ENCODE data around the gene MYH7B. TPM values are rescaled to one million over a fixed set of nuclear protein-coding genes. Genes with fewer than 3 reads are reported as not detected.

Gene MYH7B
- total RNA-seq, 5 donors from 2014 or later (not counting 1 experiment from before 2014, with no cell fraction given): 0.48 to 0.76 (median 0.67) TPM

GRCh38 chr20:34983089-34983820, 27.6 kb downstream of the MYH7B start:
- H3K9me3 Mint-ChIP-seq: no peaks in the 10 kb centered on the region
- Histone ChIP-seq H3K9me3 (no peaks in the 10 kb centered on the region), H3K27me3 (replicated peaks in 1 of 2; ENCODE audit: control insufficient read depth in 2 of 2, extremely low read depth in 1 of 2, insufficient read depth in 2 of 2, low read length in 1 of 2) (peaks cover 0 to 61% of the 10 kb centered on the region in 2 experiments), H3K4me3 (ENCODE audit: control insufficient read depth in 1 of 2, extremely low read depth in 1 of 2, low read length in 1 of 2) (no peak overlapping the region), H3K36me3 (ENCODE audit: control insufficient read depth in 2 of 2, extremely low read depth in 1 of 2, insufficient read depth in 1 of 2, low read length in 1 of 2) (no peaks in the 10 kb centered on the region), H3K4me1 (ENCODE audit: control insufficient read depth in 1 of 2, extremely low read depth in 1 of 2, insufficient read depth in 2 of 2, low read length in 2 of 2) (no peaks in the 10 kb centered on the region), H3K27ac (ENCODE audit: low read length) (no peak overlapping the region)
- ChIA-PET POLR2A (no interaction called here), CTCF (no interaction called here)
- DNase-seq: no peak
- no peaks in the 10 kb centered on the region for H3K4me1 Mint-ChIP-seq
- no peak overlapping the region for H3K4me3 Mint-ChIP-seq
- ATAC-seq (replicated peaks in 1 of 4): no peak
- peaks cover 6 to 27% of the 10 kb centered on the region in 2 donors for H3K27me3 Mint-ChIP-seq
- H3K27ac Mint-ChIP-seq: no peak overlapping the region
- H3K36me3 Mint-ChIP-seq: no peaks in the 10 kb centered on the region
- WGBS (ENCODE audit: insufficient coverage): 50% methylated on average over 1 of the region's 5 CpGs

- ATAC-seq (replicated peaks in 1 of 4) (no peak), DNase-seq (no peak)
- Mint-ChIP-seq H3K27ac (no peak overlapping the region), H3K9me3 (no peaks in the 10 kb centered on the region), H3K4me3 (no peak overlapping the region), H3K27me3 (peaks cover 6 to 23% of the 10 kb centered on the region in 2 donors), H3K4me1 (no peaks in the 10 kb centered on the region), H3K36me3 (no peaks in the 10 kb centered on the region)
- POLR2A ChIA-PET: no interaction called here
- CTCF ChIA-PET: no interaction called here
- Histone ChIP-seq H3K36me3 (ENCODE audit: control insufficient read depth in 2 of 2, extremely low read depth in 1 of 2, insufficient read depth in 1 of 2, low read length in 1 of 2) (no peaks in the 10 kb centered on the region), H3K27me3 (replicated peaks in 1 of 2; ENCODE audit: control insufficient read depth in 2 of 2, extremely low read depth in 1 of 2, insufficient read depth in 2 of 2, low read length in 1 of 2) (peaks cover 0 to 56% of the 10 kb centered on the region in 2 experiments), H3K9me3 (no peaks in the 10 kb centered on the region), H3K4me1 (ENCODE audit: control insufficient read depth in 1 of 2, extremely low read depth in 1 of 2, insufficient read depth in 2 of 2, low read length in 2 of 2) (no peaks in the 10 kb centered on the region), H3K27ac (ENCODE audit: low read length) (no peak overlapping the region), H3K4me3 (ENCODE audit: control insufficient read depth in 1 of 2, extremely low read depth in 1 of 2, low read length in 1 of 2) (no peak overlapping the region)
- WGBS (ENCODE audit: insufficient coverage): 57% methylated on average over 1 of the region's 14 CpGs
Observed at GRCh38 chr20:34983995-34984735, 28.5 kb downstream of the MYH7B start.

GRCh38 chr20:34984756-34985261, 29.1 kb downstream of the MYH7B start:
- 79% methylated on average over 12 of the region's 18 CpGs for WGBS (ENCODE audit: insufficient coverage)
- H3K27ac Mint-ChIP-seq: no peak overlapping the region
- no peak overlapping the region for H3K27ac ChIP-seq (ENCODE audit: low read length)

GRCh38 chr20:34985461-34986310, 30.0 kb downstream of the MYH7B start:
- no peak overlapping the region for H3K27ac Mint-ChIP-seq
- H3K9me3 Mint-ChIP-seq: no peaks in the 10 kb centered on the region
- no peak for DNase-seq
- CTCF ChIA-PET: no interaction called here
- Histone ChIP-seq H3K4me1 (ENCODE audit: control insufficient read depth in 1 of 2, extremely low read depth in 1 of 2, insufficient read depth in 2 of 2, low read length in 2 of 2) (no peaks in the 10 kb centered on the region), H3K27me3 (replicated peaks in 1 of 2; ENCODE audit: control insufficient read depth in 2 of 2, extremely low read depth in 1 of 2, insufficient read depth in 2 of 2, low read length in 1 of 2) (peaks cover 0 to 42% of the 10 kb centered on the region in 2 experiments), H3K36me3 (ENCODE audit: control insufficient read depth in 2 of 2, extremely low read depth in 1 of 2, insufficient read depth in 1 of 2, low read length in 1 of 2) (no peaks in the 10 kb centered on the region), H3K4me3 (ENCODE audit: control insufficient read depth in 1 of 2, extremely low read depth in 1 of 2, low read length in 1 of 2) (no peak overlapping the region), H3K27ac (ENCODE audit: low read length) (no peak overlapping the region), H3K9me3 (no peaks in the 10 kb centered on the region)
- H3K36me3 Mint-ChIP-seq: no peaks in the 10 kb centered on the region
- no peaks in the 10 kb centered on the region for H3K4me1 Mint-ChIP-seq
- H3K4me3 Mint-ChIP-seq: no peak overlapping the region
- WGBS (ENCODE audit: insufficient coverage): 74% methylated on average over 16 of the region's 25 CpGs
- POLR2A ChIA-PET: interaction anchor here in 1 of 2 donors (0.8 kb wide), 1 partner anchor 1464 kb away, joined by 3 read pairs; no protein-coding TSS in a partner anchor
- no peak for ATAC-seq (replicated peaks in 1 of 4)
- peaks cover 6 to 23% of the 10 kb centered on the region in 2 donors for H3K27me3 Mint-ChIP-seq

More at GRCh38 chr20:34984756-34985261, 29.1 kb downstream of the MYH7B start:
- ATAC-seq (replicated peaks in 1 of 4) (no peak), DNase-seq (no peak)
- H3K27me3 Mint-ChIP-seq: peaks cover 6 to 23% of the 10 kb centered on the region in 2 donors
- H3K9me3 ChIP-seq: no peaks in the 10 kb centered on the region
- POLR2A ChIA-PET: interaction anchor here in 1 of 2 donors (0.5 kb wide), 1 partner anchor 91 kb away, joined by 3 read pairs; no protein-coding TSS in a partner anchor
- H3K36me3 Mint-ChIP-seq: no peaks in the 10 kb centered on the region
- H3K9me3 Mint-ChIP-seq: no peaks in the 10 kb centered on the region
- H3K4me3 Mint-ChIP-seq: no peak overlapping the region
- no peaks in the 10 kb centered on the region for H3K36me3 ChIP-seq (ENCODE audit: control insufficient read depth in 2 of 2, extremely low read depth in 1 of 2, insufficient read depth in 1 of 2, low read length in 1 of 2)
- CTCF ChIA-PET: no interaction called here
- H3K27me3 ChIP-seq (replicated peaks in 1 of 2; ENCODE audit: control insufficient read depth in 2 of 2, extremely low read depth in 1 of 2, insufficient read depth in 2 of 2, low read length in 1 of 2): peaks cover 0 to 51% of the 10 kb centered on the region in 2 experiments
- H3K4me3 ChIP-seq (ENCODE audit: control insufficient read depth in 1 of 2, extremely low read depth in 1 of 2, low read length in 1 of 2): no peak overlapping the region
- no peaks in the 10 kb centered on the region for H3K4me1 ChIP-seq (ENCODE audit: control insufficient read depth in 1 of 2, extremely low read depth in 1 of 2, insufficient read depth in 2 of 2, low read length in 2 of 2)
- H3K4me1 Mint-ChIP-seq: no peaks in the 10 kb centered on the region

GRCh38 chr20:34986311-34987287, 30.9 kb downstream of the MYH7B start:
- ATAC-seq (replicated peaks in 1 of 4) (no peak), DNase-seq (no peak)
- H3K4me1 ChIP-seq (ENCODE audit: control insufficient read depth in 1 of 2, extremely low read depth in 1 of 2, insufficient read depth in 2 of 2, low read length in 2 of 2): no peaks in the 10 kb centered on the region
- no peaks in the 10 kb centered on the region for H3K4me1 Mint-ChIP-seq
- no peak overlapping the region for H3K4me3 Mint-ChIP-seq
- no peaks in the 10 kb centered on the region for H3K36me3 Mint-ChIP-seq
- H3K27me3 Mint-ChIP-seq: peaks cover 3 to 17% of the 10 kb centered on the region in 2 donors
- no peaks in the 10 kb centered on the region for H3K36me3 ChIP-seq (ENCODE audit: control insufficient read depth in 2 of 2, extremely low read depth in 1 of 2, insufficient read depth in 1 of 2, low read length in 1 of 2)
- peaks cover 0 to 34% of the 10 kb centered on the region in 2 experiments for H3K27me3 ChIP-seq (replicated peaks in 1 of 2; ENCODE audit: control insufficient read depth in 2 of 2, extremely low read depth in 1 of 2, insufficient read depth in 2 of 2, low read length in 1 of 2)
- CTCF ChIA-PET: no interaction called here
- WGBS (ENCODE audit: insufficient coverage): 82% methylated on average over 19 of the region's 24 CpGs
- H3K4me3 ChIP-seq (ENCODE audit: control insufficient read depth in 1 of 2, extremely low read depth in 1 of 2, low read length in 1 of 2): no peak overlapping the region
- no peaks in the 10 kb centered on the region for H3K9me3 ChIP-seq
- H3K27ac ChIP-seq (ENCODE audit: low read length): no peak overlapping the region
- POLR2A ChIA-PET: interaction anchor here in 1 of 2 donors (0.8 kb wide), 1 partner anchor 1464 kb away, joined by 3 read pairs; no protein-coding TSS in a partner anchor
- H3K27ac Mint-ChIP-seq: no peak overlapping the region
- no peaks in the 10 kb centered on the region for H3K9me3 Mint-ChIP-seq

Data from T-cell (primary cell).